ENCODE measurements around the gene DNLZ. TPM values are rescaled to one million over a fixed set of nuclear protein-coding genes. Genes with fewer than 3 reads are reported as not detected.

The DNLZ gene
- total RNA-seq, 4 donors from 2014 or later: 1.8 to 31.1 (median 19.7) TPM

- intact Hi-C loops (cut with DNase I): no loop called here
Observed at GRCh38 chr9:136341769-136342168, 21.8 kb downstream of the DNLZ start.

GRCh38 chr9:136341042-136341655, 22.4 kb downstream of the DNLZ start:
- Histone ChIP-seq H3K27ac (no peak overlapping the region), H3K4me3 (no peak overlapping the region), H3K9me3 (no peaks in the 10 kb centered on the region), H3K4me1 (peaks cover 23 to 39% (median 27%) of the 10 kb centered on the region in 3 donors), H3K27me3 (peaks cover 0 to 23% (median 0%) of the 10 kb centered on the region in 4 donors), H3K36me3 (peaks cover 0 to 24% (median 0%) of the 10 kb centered on the region in 3 donors)
- intact Hi-C loops (cut with DNase I): no loop called here
- WGBS, 2 donors: 79 to 89% methylated on average over 3 to 10 of the region's 18 CpGs
- no peak for TF ChIP-seq POLR2A (IDR thresholded peaks at IDR 0.05)
- TF ChIP-seq CTCF (IDR thresholded peaks at IDR 0.05): no peak
- DNase-seq: no peak

More at GRCh38 chr9:136341769-136342168, 21.8 kb downstream of the DNLZ start:
- peaks cover 0 to 23% (median 0%) of the 10 kb centered on the region in 3 donors for H3K36me3 ChIP-seq
- no peak overlapping the region for H3K4me3 ChIP-seq
- TF ChIP-seq POLR2A (IDR thresholded peaks at IDR 0.05): no peak
- no peak for TF ChIP-seq CTCF (IDR thresholded peaks at IDR 0.05)
- no peaks in the 10 kb centered on the region for H3K9me3 ChIP-seq
- H3K27me3 ChIP-seq: peaks cover 0 to 27% (median 0%) of the 10 kb centered on the region in 4 donors
- H3K4me1 ChIP-seq: peaks cover 25 to 45% (median 28%) of the 10 kb centered on the region in 3 donors
- WGBS, 2 donors: 80 to 81% methylated on average over 6 to 8 of the region's 10 CpGs
- peak overlapping the region in 1 of 4 donors; percentile 63 for H3K27ac ChIP-seq
- no peak for DNase-seq

- Histone ChIP-seq H3K9me3 (no peaks in the 10 kb centered on the region), H3K4me3 (no peak overlapping the region), H3K27ac (no peak overlapping the region), H3K4me1 (peaks cover 19 to 36% (median 21%) of the 10 kb centered on the region in 3 donors), H3K36me3 (peaks cover 0 to 24% (median 0%) of the 10 kb centered on the region in 3 donors), H3K27me3 (peaks cover 0 to 18% (median 0%) of the 10 kb centered on the region in 4 donors)
- DNase-seq: no peak
- WGBS, 2 donors: 60 to 100% methylated on average over 1 of the region's 28 CpGs
- TF ChIP-seq POLR2A (IDR thresholded peaks at IDR 0.05) (no peak), CTCF (IDR thresholded peaks at IDR 0.05) (no peak)
- intact Hi-C loops (cut with DNase I): no loop called here
Observed at GRCh38 chr9:136340356-136341041, 23.0 kb downstream of the DNLZ start.

- peaks cover 16 to 32% (median 17%) of the 10 kb centered on the region in 3 donors for H3K4me1 ChIP-seq
- H3K9me3 ChIP-seq: no peaks in the 10 kb centered on the region
- DNase-seq: no peak
- no peak for TF ChIP-seq POLR2A (IDR thresholded peaks at IDR 0.05)
- TF ChIP-seq CTCF (IDR thresholded peaks at IDR 0.05): no peak
- WGBS, 2 donors: 100% methylated on average over 1 of the region's 12 CpGs; no CpG with 5 or more reads in 1 of the 2 donors
- intact Hi-C loops (cut with DNase I): no loop called here
- peaks cover 0 to 14% (median 0%) of the 10 kb centered on the region in 4 donors for H3K27me3 ChIP-seq
- no peak overlapping the region for H3K4me3 ChIP-seq
- H3K27ac ChIP-seq: no peak overlapping the region
- peaks cover 0 to 24% (median 0%) of the 10 kb centered on the region in 3 donors for H3K36me3 ChIP-seq
Observed at GRCh38 chr9:136339958-136340310, 23.6 kb downstream of the DNLZ start.
